ENCODE results near the gene BCL10. TPM values are rescaled to one million over a fixed set of nuclear protein-coding genes. Genes with fewer than 3 reads are reported as not detected.

BCL10 gene
- total RNA-seq, 1 experiment from 2014 or later: 30.4 TPM

DNA sequence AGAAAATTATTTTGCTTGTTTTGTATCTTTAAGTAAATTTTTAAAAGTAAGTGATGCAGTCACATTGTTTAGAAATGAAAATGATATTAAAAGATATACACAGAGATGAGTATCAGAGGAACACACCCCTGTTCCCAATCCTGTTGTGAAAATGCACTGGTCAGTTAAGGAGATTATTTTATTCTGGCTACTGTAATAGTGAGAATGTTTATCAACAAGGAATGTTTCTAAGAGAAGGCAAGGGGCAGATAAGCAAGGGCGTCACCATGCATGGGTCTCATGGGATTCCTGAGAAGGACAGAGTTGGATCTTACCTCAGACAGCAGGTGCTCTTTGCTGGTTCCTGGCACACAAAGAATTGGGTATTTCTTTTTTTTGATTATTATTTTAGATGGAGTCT, 38.8 kb downstream of the BCL10 start:
- no peaks in the 10 kb centered on the region for H3K79me2 ChIP-seq (ENCODE audit: low read depth)
- TF ChIP-seq, protein P1, sequence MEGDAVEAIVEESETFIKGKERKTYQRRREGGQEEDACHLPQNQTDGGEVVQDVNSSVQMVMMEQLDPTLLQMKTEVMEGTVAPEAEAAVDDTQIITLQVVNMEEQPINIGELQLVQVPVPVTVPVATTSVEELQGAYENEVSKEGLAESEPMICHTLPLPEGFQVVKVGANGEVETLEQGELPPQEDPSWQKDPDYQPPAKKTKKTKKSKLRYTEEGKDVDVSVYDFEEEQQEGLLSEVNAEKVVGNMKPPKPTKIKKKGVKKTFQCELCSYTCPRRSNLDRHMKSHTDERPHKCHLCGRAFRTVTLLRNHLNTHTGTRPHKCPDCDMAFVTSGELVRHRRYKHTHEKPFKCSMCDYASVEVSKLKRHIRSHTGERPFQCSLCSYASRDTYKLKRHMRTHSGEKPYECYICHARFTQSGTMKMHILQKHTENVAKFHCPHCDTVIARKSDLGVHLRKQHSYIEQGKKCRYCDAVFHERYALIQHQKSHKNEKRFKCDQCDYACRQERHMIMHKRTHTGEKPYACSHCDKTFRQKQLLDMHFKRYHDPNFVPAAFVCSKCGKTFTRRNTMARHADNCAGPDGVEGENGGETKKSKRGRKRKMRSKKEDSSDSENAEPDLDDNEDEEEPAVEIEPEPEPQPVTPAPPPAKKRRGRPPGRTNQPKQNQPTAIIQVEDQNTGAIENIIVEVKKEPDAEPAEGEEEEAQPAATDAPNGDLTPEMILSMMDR (conservative IDR thresholded peaks at IDR 0.05): no peak
- TF ChIP-seq EZH2 (IDR thresholded peaks at IDR 0.05; ENCODE audit: low read depth): no peak
- no peak overlapping the region for H2AFZ ChIP-seq
- BruUV-seq (replicated peaks): no TSS peak
- no peaks in the 10 kb centered on the region for H3K9me2 ChIP-seq (ENCODE audit: insufficient read depth)
- ChIA-PET CTCF (no interaction called here), POLR2A (ENCODE audit: unreplicated experiment) (no interaction called here)
- no peak for DNase-seq
- H3K36me3 ChIP-seq (ENCODE audit: low read depth): no peaks in the 10 kb centered on the region
- intact Hi-C loops (cut with micrococcal nuclease; ENCODE audit: unreplicated experiment): no loop called here
- no peak overlapping the region for H3K4me3 ChIP-seq
- H3K27ac ChIP-seq: no peak overlapping the region
- H3K27me3 ChIP-seq (ENCODE audit: insufficient read depth, low read depth): no peaks in the 10 kb centered on the region
- no peaks in the 10 kb centered on the region for H3K4me1 ChIP-seq (replicated peaks; ENCODE audit: insufficient read depth)
- no peaks in the 10 kb centered on the region for H3F3A ChIP-seq (ENCODE audit: insufficient read depth, low read depth)
- no peaks in the 10 kb centered on the region for H4K20me1 ChIP-seq (ENCODE audit: insufficient read depth)
- no peaks in the 10 kb centered on the region; the same call in 1 of the 2 replicates for H3K9me3 ChIP-seq (ENCODE audit: insufficient read depth, low read depth)
- no peak overlapping the region for H3K4me2 ChIP-seq

DNA sequence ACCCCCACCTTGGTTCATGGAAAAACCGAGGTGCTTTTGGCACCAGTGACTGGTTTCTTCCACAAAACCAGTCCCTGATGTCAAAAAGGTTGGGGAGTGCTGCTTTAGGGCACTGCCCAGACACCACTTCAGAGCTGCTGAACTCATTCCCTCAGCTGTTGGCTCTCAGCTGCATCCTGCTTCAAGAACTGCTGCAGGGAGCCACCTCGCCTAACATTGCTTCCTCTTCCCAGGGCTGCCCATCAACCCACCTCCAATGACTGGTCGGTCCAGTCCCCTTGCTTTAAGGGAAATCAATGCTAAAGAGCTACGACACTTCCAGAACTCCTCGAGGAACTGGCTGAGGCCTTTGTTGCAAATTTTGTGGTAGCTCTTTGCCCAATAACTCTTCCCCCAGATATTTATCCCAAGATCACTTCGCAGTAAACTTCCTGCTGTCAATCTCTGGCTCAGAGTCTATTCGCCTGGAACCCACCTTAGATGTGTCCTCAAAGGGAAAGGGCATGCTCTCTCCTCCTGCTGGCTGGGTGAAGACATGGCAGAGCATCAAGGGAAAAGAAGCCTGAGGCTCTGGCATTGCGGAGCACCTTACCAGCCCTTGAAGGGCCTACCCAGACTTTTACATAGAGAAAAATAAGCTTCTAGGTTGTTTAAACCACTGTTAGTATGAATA, 46.0 kb downstream of the BCL10 start:
- TF ChIP-seq EZH2 (IDR thresholded peaks at IDR 0.05; ENCODE audit: low read depth): no peak
- TF ChIP-seq, protein P1 (conservative IDR thresholded peaks at IDR 0.05): peak; percentile 47; the same call in 1 of the 2 replicates
- ChIA-PET CTCF (interaction anchor here (1.0 kb wide), 1 partner anchor 121 kb away, joined by 5 read pairs; no protein-coding TSS in a partner anchor), POLR2A (ENCODE audit: unreplicated experiment) (no interaction called here)
- Histone ChIP-seq H3K4me3 (no peak overlapping the region), H3K27ac (no peak overlapping the region), H3K27me3 (ENCODE audit: insufficient read depth, low read depth) (no peaks in the 10 kb centered on the region), H3F3A (ENCODE audit: insufficient read depth, low read depth) (peaks cover 14% of the 10 kb centered on the region), H2AFZ (no peak overlapping the region), H3K36me3 (ENCODE audit: low read depth) (no peaks in the 10 kb centered on the region), H3K79me2 (ENCODE audit: low read depth) (no peaks in the 10 kb centered on the region), H4K20me1 (ENCODE audit: insufficient read depth) (no peaks in the 10 kb centered on the region), H3K4me1 (replicated peaks; ENCODE audit: insufficient read depth) (peaks cover 36% of the 10 kb centered on the region), H3K9me3 (ENCODE audit: insufficient read depth, low read depth) (no peaks in the 10 kb centered on the region), H3K9me2 (ENCODE audit: insufficient read depth) (no peaks in the 10 kb centered on the region), H3K4me2 (peak overlapping the region; percentile 14; the same call in 1 of the 2 replicates)
- intact Hi-C loops (cut with micrococcal nuclease; ENCODE audit: unreplicated experiment): no loop called here
- BruUV-seq (replicated peaks): no TSS peak
- no peak for DNase-seq

DNA sequence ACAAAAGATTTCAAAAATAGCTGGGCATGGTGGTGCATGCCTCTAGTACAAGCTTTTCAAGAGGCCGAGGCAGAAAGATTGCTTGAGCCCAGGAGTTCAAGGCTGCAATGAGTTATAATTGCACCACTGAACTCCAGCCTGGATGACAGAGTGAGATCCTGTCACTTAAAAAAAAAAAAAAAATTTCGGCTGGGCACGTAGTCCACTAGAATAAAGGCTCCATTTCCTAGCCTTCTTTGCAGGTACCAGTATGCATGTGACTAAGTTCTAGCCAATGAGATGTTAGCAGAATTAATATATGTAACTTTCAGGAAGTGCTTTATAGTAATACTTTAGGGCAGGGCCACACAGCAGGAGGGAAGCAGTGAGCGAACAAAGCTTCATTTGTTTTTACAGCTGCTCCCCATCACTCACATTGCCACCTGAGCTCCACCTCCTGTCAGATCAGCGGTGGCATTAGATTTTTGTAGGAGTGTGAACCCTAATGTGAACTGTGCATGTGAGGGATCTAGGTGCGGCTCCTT, 46.8 kb downstream of the BCL10 start:
- peak; percentile 30 to 80 for DNase-seq
- intact Hi-C loops (cut with micrococcal nuclease; ENCODE audit: unreplicated experiment): no loop called here
- H4K20me1 ChIP-seq (ENCODE audit: insufficient read depth): no peaks in the 10 kb centered on the region

More for the DNA sequence above, 46.8 kb downstream of the BCL10 start:
- no peaks in the 10 kb centered on the region for H3K9me2 ChIP-seq (ENCODE audit: insufficient read depth)
- peaks cover 22% of the 10 kb centered on the region for H3F3A ChIP-seq (ENCODE audit: insufficient read depth, low read depth)
- no peak overlapping the region for H3K4me3 ChIP-seq
- no peaks in the 10 kb centered on the region for H3K36me3 ChIP-seq (ENCODE audit: low read depth)
- POLR2A ChIA-PET (ENCODE audit: unreplicated experiment): interaction anchor here (0.6 kb wide), 1 partner anchor 30 kb away, joined by 3 read pairs; the partner anchor contains the start of gene C1orf52
- no peaks in the 10 kb centered on the region for H3K9me3 ChIP-seq (ENCODE audit: insufficient read depth, low read depth)
- no peak overlapping the region for H3K27ac ChIP-seq
- H2AFZ ChIP-seq: no peak overlapping the region
- peaks cover 45% of the 10 kb centered on the region for H3K4me1 ChIP-seq (replicated peaks; ENCODE audit: insufficient read depth)
- no peaks in the 10 kb centered on the region for H3K27me3 ChIP-seq (ENCODE audit: insufficient read depth, low read depth)
- H3K4me2 ChIP-seq: no peak overlapping the region
- no peak for TF ChIP-seq EZH2 (IDR thresholded peaks at IDR 0.05; ENCODE audit: low read depth)
- TF ChIP-seq, protein P1 (conservative IDR thresholded peaks at IDR 0.05): no peak
- no TSS peak for BruUV-seq (replicated peaks)
- CTCF ChIA-PET: no interaction called here
- no peaks in the 10 kb centered on the region for H3K79me2 ChIP-seq (ENCODE audit: low read depth)
